ENCODE results near the gene OR13C4.
"Not testable (repeated sequence)": the region's sequence is repeated elsewhere in the genome, so short reads cannot be mapped to it uniquely, and the experiment has no call there.

The OR13C4 gene

GRCh38 chr9:104527109-104527508, at the start of gene OR13C4:
TSS of gene OR13C4 (minus strand) at chr9:104527209. CDS start at chr9:104527209, 0 bp downstream.
- DNase-seq (ENCODE audit: low read depth) = no peak

GRCh38 chr9:104575456-104575855, 48.4 kb upstream of the OR13C4 start:
- DNase-seq (ENCODE audit: low read depth) = peak; percentile 9

GRCh38 chr9:104572612-104573011, 45.6 kb upstream of the OR13C4 start:
- DNase-seq (ENCODE audit: low read depth) = no peak

- no peak for DNase-seq (ENCODE audit: low read depth)
Measured at GRCh38 chr9:104568868-104569267, 41.9 kb upstream of the OR13C4 start, which contains the start of gene OR13C8. TSS of gene OR13C8 (plus strand) at chr9:104569168. CDS start at chr9:104569168, 0 bp downstream.

GRCh38 chr9:104564358-104564757, 37.3 kb upstream of the OR13C4 start:
- no peak for DNase-seq (ENCODE audit: low read depth)

- DNase-seq (ENCODE audit: low read depth) = no peak
Measured at GRCh38 chr9:104556830-104557634, 30.0 kb upstream of the OR13C4 start.

- DNase-seq (ENCODE audit: low read depth) = no peak
Measured at GRCh38 chr9:104555521-104555920, 28.5 kb upstream of the OR13C4 start.

GRCh38 chr9:104553261-104553660, 26.3 kb upstream of the OR13C4 start:
- DNase-seq (ENCODE audit: low read depth) = peak; percentile 6

- no peak for DNase-seq (ENCODE audit: low read depth)
Measured at GRCh38 chr9:104544644-104545043, 17.6 kb upstream of the OR13C4 start.

- DNase-seq (ENCODE audit: low read depth) = no peak
Measured at GRCh38 chr9:104539275-104539674, 12.3 kb upstream of the OR13C4 start.

- DNase-seq (ENCODE audit: low read depth) = no peak
Measured at GRCh38 chr9:104536756-104537155, 9.7 kb upstream of the OR13C4 start, which contains the start of gene OR13C3. TSS of gene OR13C3 (minus strand) at chr9:104536856. CDS start at chr9:104536723, 133 bp downstream.

- DNase-seq (ENCODE audit: low read depth) = not testable (repeated sequence)
Measured at GRCh38 chr9:104520241-104520640, 6.8 kb downstream of the OR13C4 start.

- DNase-seq (ENCODE audit: low read depth) = no peak
Measured at GRCh38 chr9:104514901-104515300, 12.1 kb downstream of the OR13C4 start.

GRCh38 chr9:104506565-104506964, 20.4 kb downstream of the OR13C4 start:
- DNase-seq (ENCODE audit: low read depth) = no peak

- no peak for DNase-seq (ENCODE audit: low read depth)
Measured at GRCh38 chr9:104503963-104504362, 23.0 kb downstream of the OR13C4 start, which contains the start of gene OR13F1. TSS of gene OR13F1 (plus strand) at chr9:104504263. CDS start at chr9:104504263, 0 bp downstream.

- DNase-seq (ENCODE audit: low read depth) = no peak
Measured at GRCh38 chr9:104503440-104503839, 23.6 kb downstream of the OR13C4 start.

GRCh38 chr9:104494808-104495207, 32.2 kb downstream of the OR13C4 start:
- no peak for DNase-seq (ENCODE audit: low read depth)

GRCh38 chr9:104485014-104485413, 42.0 kb downstream of the OR13C4 start:
- DNase-seq (ENCODE audit: low read depth) = no peak

- no peak for DNase-seq (ENCODE audit: low read depth)
Measured at GRCh38 chr9:104482921-104483570, 44.0 kb downstream of the OR13C4 start.

All from stromal cell of bone marrow (primary cell).